ENCODE results near the gene TSPOAP1. TPM values are rescaled to one million over a fixed set of nuclear protein-coding genes. Genes with fewer than 3 reads are reported as not detected.

TSPOAP1 gene
- total RNA-seq, 1 donor from 2014 or later, result 7.1 TPM

GRCh38 chr17:58300336-58300735, 28.3 kb downstream of the TSPOAP1 start:
- DNase-seq (ENCODE audit: extremely low spot score in 2 of 2), result no peak
- TF ChIP-seq POLR2A (IDR thresholded peaks at IDR 0.05) (no peak), CTCF (IDR thresholded peaks at IDR 0.05) (no peak), POLR2AphosphoS5 (IDR thresholded peaks at IDR 0.05; ENCODE audit: insufficient read depth in 1 of 2, low read depth in 1 of 2) (no peak)
- no peak overlapping the region for H3K27ac ChIP-seq
- no peaks in the 10 kb centered on the region for H3K27me3 ChIP-seq
- intact Hi-C loops (cut with DNase I), result no loop called here
- no peaks in the 10 kb centered on the region for H3K4me1 ChIP-seq
- no peaks in the 10 kb centered on the region for H3K9me3 ChIP-seq
- H3K4me3 ChIP-seq, result no peak overlapping the region
- no peaks in the 10 kb centered on the region for H3K36me3 ChIP-seq

GRCh38 chr17:58294034-58294433, 34.6 kb downstream of the TSPOAP1 start:
- H3K9me3 ChIP-seq, result no peaks in the 10 kb centered on the region
- intact Hi-C loops (cut with DNase I), result no loop called here
- no peak overlapping the region for H3K27ac ChIP-seq
- no peaks in the 10 kb centered on the region for H3K36me3 ChIP-seq
- no peaks in the 10 kb centered on the region for H3K4me1 ChIP-seq
- TF ChIP-seq POLR2AphosphoS5 (IDR thresholded peaks at IDR 0.05; ENCODE audit: insufficient read depth in 1 of 2, low read depth in 1 of 2) (no peak), CTCF (IDR thresholded peaks at IDR 0.05) (no peak), POLR2A (IDR thresholded peaks at IDR 0.05) (no peak)
- DNase-seq (ENCODE audit: extremely low spot score in 2 of 2), result no peak
- no peak overlapping the region for H3K4me3 ChIP-seq
- H3K27me3 ChIP-seq, result no peaks in the 10 kb centered on the region

- H3K4me3 ChIP-seq, result no peak overlapping the region
Observed at GRCh38 chr17:58291246-58291645, 37.3 kb downstream of the TSPOAP1 start.

GRCh38 chr17:58289869-58290268, 38.7 kb downstream of the TSPOAP1 start:
- no peak for DNase-seq (ENCODE audit: extremely low spot score in 2 of 2)
- no peaks in the 10 kb centered on the region for H3K27me3 ChIP-seq
- intact Hi-C loops (cut with DNase I), result no loop called here

More at GRCh38 chr17:58291246-58291645, 37.3 kb downstream of the TSPOAP1 start:
- no peak for DNase-seq (ENCODE audit: extremely low spot score in 2 of 2)
- no peaks in the 10 kb centered on the region for H3K36me3 ChIP-seq
- no peaks in the 10 kb centered on the region for H3K27me3 ChIP-seq
- no peak overlapping the region for H3K27ac ChIP-seq
- intact Hi-C loops (cut with DNase I), result no loop called here
- H3K4me1 ChIP-seq, result no peaks in the 10 kb centered on the region
- no peak for TF ChIP-seq CTCF (IDR thresholded peaks at IDR 0.05)
- no peak for TF ChIP-seq POLR2AphosphoS5 (IDR thresholded peaks at IDR 0.05; ENCODE audit: insufficient read depth in 1 of 2, low read depth in 1 of 2)
- TF ChIP-seq POLR2A (IDR thresholded peaks at IDR 0.05), result no peak
- H3K9me3 ChIP-seq, result no peaks in the 10 kb centered on the region

GRCh38 chr17:58285422-58285810, 43.2 kb downstream of the TSPOAP1 start:
- TF ChIP-seq POLR2A (IDR thresholded peaks at IDR 0.05), result no peak
- TF ChIP-seq POLR2AphosphoS5 (IDR thresholded peaks at IDR 0.05; ENCODE audit: insufficient read depth in 1 of 2, low read depth in 1 of 2), result no peak
- TF ChIP-seq CTCF (IDR thresholded peaks at IDR 0.05), result no peak
- no peaks in the 10 kb centered on the region for H3K27me3 ChIP-seq
- no peaks in the 10 kb centered on the region for H3K36me3 ChIP-seq
- H3K9me3 ChIP-seq, result no peaks in the 10 kb centered on the region
- no peak overlapping the region for H3K27ac ChIP-seq
- no peak for DNase-seq (ENCODE audit: extremely low spot score in 2 of 2)
- intact Hi-C loops (cut with DNase I), result no loop called here
- H3K4me1 ChIP-seq, result no peaks in the 10 kb centered on the region
- no peak overlapping the region for H3K4me3 ChIP-seq

More at GRCh38 chr17:58289869-58290268, 38.7 kb downstream of the TSPOAP1 start:
- H3K9me3 ChIP-seq, result no peaks in the 10 kb centered on the region
- no peaks in the 10 kb centered on the region for H3K36me3 ChIP-seq
- H3K27ac ChIP-seq, result no peak overlapping the region
- TF ChIP-seq POLR2AphosphoS5 (IDR thresholded peaks at IDR 0.05; ENCODE audit: insufficient read depth in 1 of 2, low read depth in 1 of 2), result no peak
- no peak overlapping the region for H3K4me3 ChIP-seq
- no peaks in the 10 kb centered on the region for H3K4me1 ChIP-seq
